AG08395 (cell line): Measurements from ENCODE around the gene MOK.

Experiments used
- DNase-seq: peaks from one replicate; pipeline ENCODE4 v3.0.0; 2012; ENCODE audit warnings: mixed read lengths, low spot score

Gene MOK

DNA sequence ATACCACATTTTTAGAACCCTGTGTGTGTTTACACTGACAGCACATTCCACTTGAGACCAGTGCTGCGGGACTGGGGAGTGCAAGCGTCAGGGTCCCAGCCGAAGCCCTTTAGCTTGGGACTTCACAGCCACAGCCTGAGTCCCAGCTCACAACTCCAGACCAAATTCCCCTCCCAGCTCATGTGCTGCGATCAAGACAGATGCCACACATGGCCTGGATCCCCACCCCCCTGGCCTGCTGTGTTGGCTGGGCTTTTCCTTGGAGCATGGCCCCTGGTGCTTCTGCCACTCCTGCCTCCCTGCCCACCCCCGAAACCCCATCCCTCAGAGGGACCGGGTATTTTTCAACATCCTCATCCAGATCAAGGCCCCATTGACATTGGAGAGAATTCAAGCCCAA is 101.6 kb downstream of the MOK start:
- no peak for DNase-seq

DNA sequence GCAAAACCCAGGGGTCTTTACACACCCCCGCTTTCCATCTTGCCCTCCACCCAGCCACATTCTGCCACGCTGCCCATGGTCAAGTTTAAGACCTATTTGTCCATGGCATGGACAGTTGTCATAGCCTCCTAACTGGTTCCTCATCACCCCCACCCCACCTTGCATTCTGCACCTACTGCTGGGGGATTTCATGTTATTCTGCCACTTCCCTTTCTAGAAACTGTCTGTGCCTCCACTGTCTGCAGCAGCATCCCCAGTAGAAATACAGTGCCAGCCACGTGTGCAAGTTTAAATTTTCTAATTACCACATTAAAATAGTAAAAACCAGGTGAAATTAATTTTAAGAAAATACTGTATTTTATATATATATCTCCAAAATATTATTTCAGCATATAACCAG is 102.0 kb downstream of the MOK start:
- no peak for DNase-seq

DNA sequence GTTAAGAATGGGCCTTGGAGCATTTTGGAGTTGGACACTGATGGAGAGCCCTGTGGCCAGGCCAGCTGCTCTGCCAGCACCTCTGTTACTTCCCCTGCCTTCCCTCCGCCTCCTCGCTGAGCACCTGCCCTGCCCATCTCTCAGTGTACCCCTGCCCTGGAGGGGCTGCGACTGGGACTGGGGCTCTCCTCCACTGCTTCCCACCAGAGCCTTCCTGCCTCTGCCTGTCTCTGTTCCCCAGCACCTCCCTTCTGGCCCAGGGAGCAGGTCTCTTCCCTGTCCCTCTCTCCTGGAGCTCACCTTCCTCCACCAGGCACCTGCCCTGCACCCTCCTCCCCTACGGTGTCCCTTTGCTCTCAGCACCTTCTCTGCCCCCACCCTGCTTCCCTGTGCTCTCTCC is 103.2 kb downstream of the MOK start:
- DNase-seq: no peak

DNA sequence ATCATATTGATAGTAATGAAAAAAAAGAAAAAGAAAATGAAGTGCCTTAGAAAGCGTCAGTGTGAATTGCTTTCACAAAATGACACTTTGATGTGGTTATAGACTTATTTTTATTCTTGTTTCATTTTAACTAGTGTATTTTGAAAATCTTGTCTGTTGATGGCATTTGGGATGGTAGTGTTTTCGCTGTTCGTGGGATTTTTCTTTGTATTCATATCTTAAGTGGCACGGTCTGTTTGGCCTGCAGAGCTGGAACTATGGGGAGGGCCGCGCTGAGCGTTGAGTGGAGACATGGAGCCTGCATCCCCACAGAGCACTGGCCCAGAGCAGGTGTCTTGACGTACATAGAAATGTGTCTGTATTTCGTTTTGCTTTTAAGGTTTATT is 103.6 kb downstream of the MOK start:
- DNase-seq: no peak

DNA sequence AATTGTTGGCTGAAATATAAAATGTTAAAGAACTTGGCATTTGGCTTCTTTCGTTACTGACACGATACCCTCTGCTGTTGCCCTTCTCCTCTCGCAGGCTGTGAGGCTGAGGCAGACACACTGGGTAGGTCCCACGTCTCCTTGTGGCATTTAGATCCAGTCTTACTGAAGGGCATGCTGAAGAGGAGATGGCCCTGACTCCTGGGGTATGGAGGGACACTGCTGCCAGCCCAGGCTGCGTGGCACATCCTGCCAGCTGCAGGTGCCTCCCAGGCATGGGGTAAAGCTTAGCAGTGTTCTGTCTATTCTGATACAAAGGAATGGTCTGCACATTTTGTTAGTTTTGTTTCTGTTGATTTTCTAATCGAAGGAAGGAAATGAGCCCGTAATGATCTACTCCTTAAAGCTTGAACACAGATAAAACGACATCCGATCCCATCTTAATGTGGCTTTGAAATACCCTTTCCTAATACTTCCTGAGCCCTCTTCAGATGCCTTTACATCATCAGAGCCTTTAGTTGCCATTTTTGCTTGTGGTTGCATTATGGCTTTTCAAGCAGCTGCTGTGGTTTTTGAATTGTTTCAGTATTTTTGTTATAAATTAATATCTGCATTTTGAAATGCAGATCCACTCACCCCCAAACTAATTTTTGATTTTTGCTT is 104.1 kb downstream of the MOK start:
- DNase-seq: no peak

DNA sequence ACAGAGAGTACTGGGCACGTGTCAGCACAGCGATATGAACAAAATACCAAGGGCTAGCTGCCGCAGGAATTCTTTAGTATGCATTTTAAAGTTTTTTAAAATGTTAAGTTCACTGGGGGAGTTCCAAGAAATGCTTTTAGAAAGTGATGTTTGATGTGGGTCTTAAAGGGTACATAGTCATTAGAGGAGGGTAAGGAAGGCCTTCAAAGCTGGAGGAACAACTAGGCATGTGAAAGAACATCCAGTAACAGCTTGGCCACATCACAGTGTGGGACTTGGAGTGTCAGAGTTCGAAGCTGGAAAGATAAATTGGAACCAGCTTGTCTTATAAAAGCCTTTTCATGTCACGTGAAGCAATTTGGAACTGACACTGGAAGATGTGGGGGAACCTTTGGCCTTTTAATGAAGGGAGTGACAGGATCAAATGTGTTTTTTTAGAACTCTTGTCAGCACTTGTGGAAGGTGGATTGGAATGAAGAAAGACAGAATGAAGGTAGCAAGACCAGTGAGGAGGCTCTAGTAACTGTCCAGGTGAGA is 107.6 kb downstream of the MOK start:
- no peak for DNase-seq

DNA sequence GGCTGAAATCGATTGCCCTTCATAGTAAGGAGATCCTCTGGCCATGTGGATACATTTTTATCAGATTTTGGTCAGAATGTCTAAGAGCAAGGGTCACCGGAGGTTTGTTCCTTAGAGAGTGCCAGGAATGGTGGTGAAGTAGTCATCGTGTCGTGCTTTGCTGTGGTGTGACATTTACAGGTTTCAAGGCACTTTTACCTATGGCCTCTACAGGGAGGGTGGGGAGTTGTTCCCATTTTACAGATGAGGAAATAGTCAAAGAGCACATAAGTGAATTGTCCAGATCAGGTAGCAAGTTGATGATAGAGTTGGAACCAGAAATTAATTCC is 108.1 kb downstream of the MOK start:
- no peak for DNase-seq

DNA sequence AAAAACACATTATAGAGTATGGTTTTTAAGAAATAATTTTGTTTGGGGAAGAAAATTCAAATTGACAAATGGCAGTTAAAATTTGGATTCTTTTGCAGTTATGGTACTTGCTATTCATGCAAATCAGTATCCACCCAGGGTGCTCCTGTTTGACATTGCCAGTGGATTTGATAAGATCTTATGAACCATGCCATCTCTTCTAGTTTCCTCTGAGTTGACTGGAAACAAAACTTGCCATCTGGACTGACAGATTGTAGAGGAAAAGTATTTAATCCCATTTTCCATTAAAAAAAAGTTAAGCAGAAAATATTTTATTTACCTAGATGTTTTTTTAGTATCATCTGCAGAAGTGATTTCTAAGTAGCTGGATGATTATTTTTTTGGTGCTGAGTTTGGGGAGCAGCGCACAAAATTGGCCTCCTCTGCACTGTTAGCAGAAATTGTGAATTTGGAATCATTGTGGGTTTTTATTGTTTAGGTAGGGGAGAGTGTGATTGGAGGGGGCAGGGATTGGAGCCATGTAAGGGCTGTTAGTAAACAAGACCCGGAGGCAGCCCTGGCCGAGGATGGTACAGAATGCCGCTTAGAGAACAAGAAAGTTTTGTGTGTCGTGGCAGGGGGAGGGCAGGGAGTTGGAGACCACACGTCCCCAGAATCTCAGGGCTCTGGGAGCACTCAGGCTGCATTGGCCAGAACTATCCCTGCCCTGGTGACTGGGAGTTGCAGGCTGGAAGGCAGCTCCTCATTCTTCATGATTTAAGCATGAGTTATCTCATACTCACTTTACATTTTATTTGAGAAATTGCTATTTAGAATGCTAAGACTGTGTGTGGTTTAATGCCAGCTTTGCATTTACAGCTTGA is 108.7 kb downstream of the MOK start:
- no peak for DNase-seq

DNA sequence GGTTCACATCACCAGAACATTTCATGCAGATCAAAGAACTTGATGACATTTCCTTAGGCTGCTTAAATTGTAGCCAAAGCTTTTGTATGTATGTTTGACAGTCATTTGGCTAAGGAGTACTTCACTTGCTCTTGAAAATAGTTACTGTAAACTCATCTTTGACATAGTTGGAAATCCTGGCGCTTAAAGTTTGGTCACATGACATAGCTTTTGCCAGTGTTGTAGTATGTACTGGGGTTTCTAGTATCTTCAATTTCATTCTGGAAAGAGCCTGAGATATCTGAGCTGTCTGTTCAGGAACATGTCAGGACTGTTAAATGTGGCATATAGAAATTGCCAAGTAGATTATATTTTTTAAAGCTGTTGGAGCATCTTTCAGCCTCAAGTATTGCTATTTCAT is 109.5 kb downstream of the MOK start:
- no peak for DNase-seq

DNA sequence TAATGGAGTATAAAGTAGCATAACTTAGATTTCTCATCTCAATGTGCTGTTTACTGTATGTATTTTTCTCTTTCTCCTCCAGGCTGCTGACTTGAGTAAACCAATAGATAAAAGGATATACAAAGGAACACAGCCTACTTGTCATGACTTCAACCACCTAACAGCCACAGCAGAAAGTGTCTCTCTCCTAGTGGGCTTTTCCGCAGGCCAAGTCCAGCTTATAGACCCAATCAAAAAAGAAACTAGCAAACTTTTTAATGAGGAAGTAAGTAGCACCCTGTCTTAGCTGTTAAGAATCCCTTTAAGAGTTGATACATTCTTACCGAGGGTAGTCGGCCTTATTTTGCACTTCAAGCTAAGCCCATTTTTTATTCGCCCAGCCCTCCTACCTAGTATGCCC is 110.1 kb downstream of the MOK start:
- no peak for DNase-seq

DNA sequence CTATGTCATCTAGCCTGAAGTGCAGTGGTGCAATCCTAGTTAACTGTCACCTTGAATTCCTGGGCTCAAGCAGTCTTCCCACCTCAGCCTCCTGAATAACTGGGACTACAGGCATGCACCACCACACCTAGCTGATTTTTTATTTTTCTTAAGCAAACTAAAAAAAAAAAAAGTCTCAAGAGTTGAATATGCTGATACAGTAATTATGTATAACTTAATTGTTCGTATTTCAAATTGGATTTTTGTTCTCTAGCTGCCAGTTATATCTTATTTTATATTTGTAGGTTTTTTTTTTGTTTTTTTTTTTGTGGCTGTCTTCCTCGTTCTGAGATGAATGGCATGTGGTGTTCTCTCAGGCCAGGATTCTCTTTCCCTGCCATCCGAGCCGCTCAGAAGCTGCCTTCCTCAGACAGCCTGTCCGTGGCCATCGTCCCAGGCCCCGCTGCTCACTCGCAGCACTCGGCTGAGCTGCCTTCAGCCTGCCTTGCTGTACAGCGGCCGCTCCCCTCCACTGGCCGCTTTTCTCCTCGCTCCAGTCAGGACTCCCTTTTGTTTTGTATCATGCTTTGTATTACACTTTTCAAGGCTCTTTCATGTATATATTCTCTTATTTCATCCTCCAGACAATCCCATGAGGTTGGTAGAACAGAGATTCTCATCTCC is 112.0 kb downstream of the MOK start:
- DNase-seq: no peak

DNA sequence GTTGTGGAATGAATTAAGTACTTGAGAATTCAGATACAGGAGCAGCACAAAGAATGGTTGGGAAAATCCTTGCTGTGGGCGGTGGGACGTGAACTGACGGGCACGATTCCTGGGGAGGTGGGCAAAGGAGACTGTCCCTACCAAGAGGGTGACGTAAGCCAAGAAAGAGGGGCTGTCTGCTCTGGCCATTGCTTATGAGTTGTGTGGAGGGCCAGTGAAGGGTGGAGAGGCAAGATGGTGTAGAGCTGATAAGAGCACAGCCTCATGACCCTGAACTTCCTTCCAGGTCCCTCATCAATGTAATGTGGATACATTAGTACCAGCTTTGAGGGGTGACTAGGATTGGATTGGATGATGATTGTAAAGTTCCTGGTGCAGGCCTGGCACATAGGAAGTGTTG is 115.1 kb downstream of the MOK start:
- no peak for DNase-seq

DNA sequence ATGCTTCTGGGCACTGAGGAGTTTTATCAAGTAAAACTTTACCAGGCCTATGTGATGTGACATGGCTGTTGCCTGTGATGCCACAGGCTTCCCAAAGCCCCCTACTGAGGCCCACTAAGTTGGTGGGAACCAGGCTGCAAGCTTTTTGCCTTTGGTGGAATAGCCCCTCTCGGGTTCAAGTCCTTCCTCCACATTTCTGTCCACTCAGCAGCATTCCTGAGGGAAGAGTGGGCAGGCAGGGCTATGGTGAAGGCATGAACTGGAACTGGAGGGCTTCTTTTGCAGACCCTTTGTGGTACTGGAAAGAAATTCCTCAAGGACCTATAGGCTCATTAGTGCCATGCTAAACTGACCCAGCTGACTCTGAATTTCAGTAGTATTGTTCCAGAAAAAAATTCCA is 116.8 kb downstream of the MOK start:
- DNase-seq: no peak

DNA sequence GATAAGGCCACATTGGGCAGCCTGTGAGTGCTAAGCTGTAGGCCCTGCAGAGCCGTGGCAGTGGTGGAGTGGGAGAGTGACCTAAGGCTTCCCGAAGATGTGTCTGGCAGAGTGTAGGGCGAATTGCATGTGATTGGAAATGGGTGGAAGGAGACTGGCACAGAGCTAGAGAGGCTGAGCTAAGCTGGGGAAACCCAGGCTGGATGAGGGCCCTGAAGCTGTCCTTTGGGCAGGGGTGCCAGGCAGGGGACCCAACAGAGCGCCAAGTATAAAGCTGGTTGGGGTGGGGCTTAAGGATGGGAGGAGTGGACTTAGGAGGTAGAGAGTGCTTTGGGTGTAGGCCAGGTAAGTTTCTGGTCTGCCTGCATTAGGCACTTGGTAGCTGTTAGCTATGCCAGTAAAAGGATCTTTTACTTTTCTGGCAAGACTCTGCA is 117.4 kb downstream of the MOK start:
- no peak for DNase-seq

DNA sequence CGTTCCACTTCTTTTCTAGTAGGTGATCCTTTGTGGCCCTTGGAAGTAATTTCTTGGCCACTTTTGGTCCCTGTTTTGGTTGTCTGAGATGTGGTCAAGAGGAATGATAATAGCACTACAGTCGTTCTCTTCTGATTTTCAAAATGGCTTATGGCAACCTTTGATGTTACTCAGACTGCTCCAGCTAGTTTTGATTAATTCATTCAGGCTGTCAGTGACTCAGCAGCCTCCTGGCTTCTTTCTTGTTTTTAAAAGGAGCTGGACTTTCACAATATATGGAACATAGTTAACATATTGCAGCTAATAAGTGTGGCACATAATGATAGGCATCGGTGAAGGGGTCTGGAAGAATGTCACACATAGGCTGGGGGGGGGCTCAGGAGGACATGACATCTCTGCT is 117.9 kb downstream of the MOK start:
- peak; percentile 86 for DNase-seq

DNA sequence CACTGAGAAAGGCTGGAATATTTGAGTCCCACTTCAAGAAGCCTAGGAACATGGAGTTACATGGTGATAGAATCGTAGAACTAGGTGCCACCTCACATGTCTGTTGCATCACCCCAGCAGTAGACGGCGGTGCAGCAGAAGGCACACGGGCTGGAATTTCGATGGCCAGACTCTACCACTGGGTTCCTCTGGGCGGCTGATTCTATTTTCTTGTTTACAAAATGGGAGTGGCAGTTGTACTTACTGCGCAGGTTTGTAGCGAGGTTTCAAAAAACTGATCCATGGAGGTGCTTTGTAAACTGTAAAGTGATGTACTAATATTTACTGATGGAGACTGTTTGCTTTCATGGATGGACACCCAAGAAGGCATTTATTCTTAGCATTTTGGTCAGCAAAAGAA is 119.6 kb downstream of the MOK start:
- DNase-seq: no peak

DNA sequence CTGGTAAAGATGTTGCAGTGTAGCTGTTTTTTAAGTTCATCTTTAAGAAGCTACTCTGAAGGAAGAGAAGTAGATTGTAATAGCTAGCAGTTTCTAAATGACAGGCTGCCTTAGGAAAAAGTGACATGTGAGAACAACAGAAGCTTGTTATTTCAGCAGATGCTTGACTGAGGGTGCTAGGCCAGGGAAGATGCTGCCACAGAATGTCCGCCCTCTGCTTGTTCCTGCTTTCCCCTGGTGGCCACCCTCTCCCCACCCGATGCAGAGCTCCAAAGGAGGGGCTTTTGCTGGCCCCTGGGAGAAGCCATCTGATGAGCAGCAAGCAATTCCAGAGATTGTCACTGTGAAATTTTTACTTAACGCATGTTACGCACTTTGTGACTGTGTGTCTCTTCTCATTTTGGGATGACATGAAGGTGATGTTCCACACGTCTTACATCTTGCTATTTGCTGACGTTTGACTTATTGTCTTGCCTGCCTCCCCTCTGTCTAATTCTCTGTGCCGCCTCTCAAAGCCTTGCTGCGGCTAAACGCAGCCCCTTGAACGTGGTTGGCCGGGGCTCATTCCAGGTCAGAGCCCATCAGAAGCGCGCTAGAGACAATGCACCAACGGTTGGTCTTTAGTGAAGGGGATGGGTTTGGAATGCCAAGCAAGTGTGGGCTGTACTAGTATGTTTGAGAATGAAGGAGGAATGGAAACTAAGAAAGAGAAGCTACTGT is 120.5 kb downstream of the MOK start:
- no peak for DNase-seq

DNA sequence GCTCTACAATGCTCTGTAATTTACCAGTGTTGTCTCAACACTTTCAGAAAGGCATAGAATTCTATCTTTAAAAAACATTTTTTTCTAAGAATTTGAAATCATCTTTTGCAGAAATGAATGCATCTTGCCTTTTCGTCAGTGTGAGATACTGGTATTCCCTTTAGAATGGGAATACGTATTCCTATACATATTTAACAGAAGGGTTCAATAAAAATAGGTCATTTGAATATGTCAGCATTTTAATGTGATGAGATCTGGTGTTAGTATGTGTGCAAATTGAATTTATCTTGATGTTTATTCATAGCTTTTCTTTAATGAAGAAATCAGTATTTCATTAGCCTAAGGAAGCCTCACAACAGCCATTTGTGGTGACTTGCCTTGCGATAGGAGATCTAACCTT is 121.1 kb downstream of the MOK start:
- no peak for DNase-seq

DNA sequence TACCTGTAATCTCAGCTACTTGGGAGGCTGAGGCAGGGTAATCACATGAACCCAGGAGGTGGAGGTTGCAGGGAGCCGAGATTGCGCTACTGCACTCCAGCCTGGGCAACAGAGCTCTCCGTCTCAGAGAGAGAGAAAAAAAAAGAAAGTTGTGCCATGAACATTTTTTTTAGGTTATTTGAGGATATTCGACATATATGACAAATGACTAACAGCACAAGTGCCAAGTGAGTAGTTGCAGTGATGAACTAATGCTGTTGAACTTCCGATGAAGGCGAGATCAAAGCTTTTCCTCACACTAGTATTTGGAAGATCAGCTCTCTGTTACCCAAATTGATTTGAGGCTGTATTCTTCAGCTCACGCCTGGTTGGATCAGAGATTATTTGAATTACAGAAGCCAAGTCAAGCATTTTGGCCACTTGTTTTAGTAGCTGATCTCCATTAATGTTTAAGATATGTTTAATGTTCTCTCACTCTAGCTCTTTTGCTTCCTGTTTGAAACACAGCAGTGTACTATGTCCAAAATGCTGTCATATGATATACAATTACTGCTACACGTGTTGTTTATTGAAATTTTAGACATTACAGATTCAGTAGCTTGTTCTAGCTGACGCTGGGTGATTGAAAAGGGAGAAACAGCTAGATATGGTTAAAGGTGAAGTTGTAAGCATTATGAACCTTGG is 121.9 kb downstream of the MOK start:
- no peak for DNase-seq

DNA sequence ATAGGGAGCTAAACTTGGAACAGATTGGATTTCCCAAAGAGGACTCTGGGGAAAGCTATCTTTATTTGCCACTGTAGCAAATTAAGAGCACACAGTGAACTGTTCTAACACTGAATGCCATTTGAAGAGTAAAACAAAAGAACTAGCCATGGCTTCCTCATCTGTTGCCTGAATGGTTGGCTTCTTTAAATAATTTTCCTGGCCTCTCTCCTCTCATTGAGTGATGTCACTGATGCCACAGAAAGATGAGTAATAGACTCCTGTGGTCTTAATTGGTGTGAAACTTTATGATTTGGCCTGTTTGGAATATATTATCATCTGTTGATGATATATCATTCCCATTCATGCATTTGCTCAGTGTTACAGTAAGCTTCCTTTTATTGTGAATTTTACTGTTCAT is 122.8 kb downstream of the MOK start:
- DNase-seq: peak; percentile 59

DNA sequence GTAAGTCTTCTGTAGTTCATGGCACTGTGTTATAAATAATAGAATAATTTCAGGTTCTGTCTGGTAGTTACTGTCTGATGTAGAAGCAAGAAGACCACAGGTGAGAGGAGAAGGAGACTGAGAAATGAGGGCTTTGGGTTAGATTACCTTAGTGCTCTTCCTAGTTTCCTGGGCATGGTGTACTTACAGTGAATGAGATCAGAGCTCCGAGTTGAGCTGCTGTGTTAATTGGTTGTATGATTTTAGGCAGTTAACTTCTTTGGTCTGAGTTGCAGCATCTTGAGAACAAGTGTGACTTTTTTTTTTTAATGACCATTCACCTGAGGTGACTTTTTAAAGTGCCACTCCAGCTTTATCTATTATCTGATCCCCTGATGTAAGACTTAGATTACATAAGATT is 123.8 kb downstream of the MOK start:
- DNase-seq: no peak
